ENCODE results near the gene CAPN15.
"Not testable (repeated sequence)": the region's sequence is repeated elsewhere in the genome, so short reads cannot be mapped to it uniquely, and the experiment has no call there.

CAPN15 gene

GRCh38 chr16:595942-596735 is 68.6 kb downstream of the CAPN15 start:
- H3K4me3 ChIP-seq (ENCODE audit: low read depth in 1 of 2, low read length in 2 of 2) = no peak overlapping the region
- H3K9ac ChIP-seq (ENCODE audit: low read length) = no peak overlapping the region
- no peaks in the 10 kb centered on the region for H3K9me3 ChIP-seq (ENCODE audit: low read length)
- no peaks in the 10 kb centered on the region for H3K27me3 ChIP-seq (ENCODE audit: control insufficient read depth in 1 of 2, insufficient read depth in 2 of 2, low read length in 2 of 2)
- H3K4me1 ChIP-seq (ENCODE audit: insufficient read depth, low read length) = peaks cover 2% of the 10 kb centered on the region
- H3K36me3 ChIP-seq (ENCODE audit: insufficient read depth, low read length) = no peaks in the 10 kb centered on the region
- H3K27ac ChIP-seq (ENCODE audit: low read depth, low read length) = no peak overlapping the region

DNA sequence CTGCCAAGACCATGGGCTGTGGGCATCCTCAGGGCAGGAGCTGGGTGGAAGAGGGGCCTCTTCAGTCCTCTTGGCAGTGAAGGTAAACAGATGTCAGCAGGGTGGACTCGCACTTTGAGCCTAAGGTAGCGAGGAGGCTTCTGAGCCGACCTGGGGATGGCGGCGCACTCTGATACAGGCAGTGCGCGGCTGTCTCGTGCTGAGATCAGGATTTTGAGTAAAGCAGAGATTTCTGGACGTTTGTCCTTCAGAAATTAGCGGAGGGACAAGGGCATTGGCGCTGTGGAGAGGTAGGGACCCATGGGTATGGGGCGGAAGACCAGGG is 69.2 kb downstream of the CAPN15 start:
- Histone ChIP-seq H3K4me1 (ENCODE audit: insufficient read depth, low read length) (no peaks in the 10 kb centered on the region), H3K27ac (ENCODE audit: low read depth, low read length) (no peak overlapping the region), H3K9me3 (ENCODE audit: low read length) (no peaks in the 10 kb centered on the region), H3K27me3 (ENCODE audit: control insufficient read depth in 1 of 2, insufficient read depth in 2 of 2, low read length in 2 of 2) (no peaks in the 10 kb centered on the region), H3K4me3 (ENCODE audit: low read depth in 1 of 2, low read length in 2 of 2) (no peak overlapping the region), H3K9ac (ENCODE audit: low read length) (no peak overlapping the region), H3K36me3 (ENCODE audit: insufficient read depth, low read length) (no peaks in the 10 kb centered on the region)

DNA sequence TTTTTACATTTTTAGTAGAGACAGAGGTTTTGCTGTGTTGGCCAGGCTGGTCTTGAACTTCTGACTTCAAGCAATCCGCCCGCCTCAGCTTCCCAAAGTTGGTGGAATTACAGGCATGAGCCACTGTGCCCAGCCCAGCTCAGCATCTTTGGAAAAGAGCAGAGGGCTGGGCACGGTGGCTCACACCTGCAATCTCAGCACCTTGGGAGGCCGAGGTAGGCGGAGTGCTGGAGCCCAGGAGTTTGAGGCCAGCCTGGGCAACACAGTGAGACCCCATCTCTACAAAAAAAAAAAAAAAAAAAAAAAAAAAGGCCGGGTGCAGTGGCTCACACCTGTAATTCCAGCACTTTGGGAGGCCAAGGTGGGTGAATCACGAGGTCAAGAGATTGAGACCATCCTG is 70.1 kb downstream of the CAPN15 start:
- not testable (repeated sequence) for H3K27me3 ChIP-seq (ENCODE audit: control insufficient read depth in 1 of 2, insufficient read depth in 2 of 2, low read length in 2 of 2); H3K36me3 ChIP-seq (ENCODE audit: insufficient read depth, low read length); H3K4me3 ChIP-seq (ENCODE audit: low read depth in 1 of 2, low read length in 2 of 2); H3K9me3 ChIP-seq (ENCODE audit: low read length); H3K4me1 ChIP-seq (ENCODE audit: insufficient read depth, low read length); H3K27ac ChIP-seq (ENCODE audit: low read depth, low read length); H3K9ac ChIP-seq (ENCODE audit: low read length)

DNA sequence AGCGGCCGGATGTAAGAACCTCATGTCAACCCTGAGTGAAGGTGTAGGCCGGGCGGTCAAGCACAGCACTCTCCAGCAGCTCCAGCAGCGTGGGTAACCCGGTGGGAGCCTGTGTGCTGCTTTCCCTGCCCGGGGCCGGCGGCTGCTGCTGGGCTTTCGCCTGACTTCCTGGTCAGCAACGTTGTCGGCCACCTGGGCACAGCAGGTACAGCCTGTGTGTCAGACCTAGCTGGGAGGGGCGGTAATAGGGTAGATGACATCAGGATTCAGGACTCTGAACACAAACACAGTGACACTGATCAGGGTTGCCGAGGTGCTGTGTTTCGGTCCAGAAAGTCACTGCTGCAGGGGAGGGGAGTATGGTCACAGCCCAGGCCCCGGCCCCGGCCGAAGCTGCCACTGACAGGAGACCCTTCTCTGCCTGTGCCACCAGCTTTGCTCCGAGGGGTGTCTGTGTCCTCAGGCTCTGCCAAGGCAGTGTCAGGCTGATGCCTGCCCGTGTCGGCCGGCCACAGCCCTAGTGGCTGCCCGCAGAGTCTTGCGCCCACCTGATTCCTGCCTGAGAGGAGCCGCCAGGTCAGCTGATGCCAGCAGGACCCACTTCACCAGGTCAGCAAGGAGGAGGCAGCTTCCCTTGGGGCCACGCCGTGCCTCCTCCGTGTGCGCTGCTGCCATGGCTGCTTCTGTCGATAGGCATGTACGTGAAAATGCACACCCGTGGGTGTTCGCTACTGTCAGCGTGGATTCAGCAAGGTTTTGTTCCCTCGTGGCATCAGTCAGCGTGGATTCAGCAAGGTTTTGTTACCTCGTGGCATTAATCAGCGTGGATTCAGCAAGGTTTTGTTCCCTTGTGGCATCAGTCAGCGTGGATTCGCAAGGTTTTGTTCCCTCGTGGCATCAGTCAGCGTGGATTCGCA is 71.6 kb downstream of the CAPN15 start:
- H3K9ac ChIP-seq (ENCODE audit: low read length) = no peak overlapping the region
- no peak overlapping the region for H3K27ac ChIP-seq (ENCODE audit: low read depth, low read length)
- no peaks in the 10 kb centered on the region for H3K9me3 ChIP-seq (ENCODE audit: low read length)
- no peaks in the 10 kb centered on the region for H3K27me3 ChIP-seq (ENCODE audit: control insufficient read depth in 1 of 2, insufficient read depth in 2 of 2, low read length in 2 of 2)
- H3K4me3 ChIP-seq (ENCODE audit: low read depth in 1 of 2, low read length in 2 of 2) = no peak overlapping the region
- no peaks in the 10 kb centered on the region for H3K4me1 ChIP-seq (ENCODE audit: insufficient read depth, low read length)
- H3K36me3 ChIP-seq (ENCODE audit: insufficient read depth, low read length) = no peaks in the 10 kb centered on the region

DNA sequence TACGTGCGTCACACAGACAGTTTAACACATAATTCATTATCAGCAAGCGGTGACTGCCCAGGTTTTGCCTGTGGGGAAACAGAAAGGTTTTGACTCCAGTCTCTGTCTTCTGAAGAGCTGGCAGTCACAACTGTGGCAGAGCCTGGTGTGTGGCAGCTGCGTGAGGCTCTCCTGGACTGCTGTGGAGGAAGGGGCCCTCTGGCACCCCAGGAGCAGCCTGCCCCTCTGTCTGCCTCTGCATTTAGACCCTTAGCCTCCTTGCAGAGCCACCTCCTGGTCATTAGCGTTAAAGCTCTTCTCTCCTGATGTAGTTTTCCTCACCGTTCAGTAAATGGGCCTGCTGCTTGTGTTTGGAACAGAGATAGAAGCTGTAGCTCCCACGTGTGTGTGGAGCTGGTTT is 73.3 kb downstream of the CAPN15 start:
- Histone ChIP-seq H3K27ac (ENCODE audit: low read depth, low read length) (no peak overlapping the region), H3K4me3 (ENCODE audit: low read depth in 1 of 2, low read length in 2 of 2) (no peak overlapping the region), H3K9ac (ENCODE audit: low read length) (no peak overlapping the region), H3K27me3 (ENCODE audit: control insufficient read depth in 1 of 2, insufficient read depth in 2 of 2, low read length in 2 of 2) (no peaks in the 10 kb centered on the region), H3K4me1 (ENCODE audit: insufficient read depth, low read length) (no peaks in the 10 kb centered on the region), H3K36me3 (ENCODE audit: insufficient read depth, low read length) (no peaks in the 10 kb centered on the region), H3K9me3 (ENCODE audit: low read length) (no peaks in the 10 kb centered on the region)

GRCh38 chr16:603933-604332 is 76.4 kb downstream of the CAPN15 start:
- no peaks in the 10 kb centered on the region for H3K27me3 ChIP-seq (ENCODE audit: control insufficient read depth in 1 of 2, insufficient read depth in 2 of 2, low read length in 2 of 2)
- H3K4me3 ChIP-seq (ENCODE audit: low read depth in 1 of 2, low read length in 2 of 2) = no peak overlapping the region
- H3K9ac ChIP-seq (ENCODE audit: low read length) = no peak overlapping the region
- no peaks in the 10 kb centered on the region for H3K9me3 ChIP-seq (ENCODE audit: low read length)
- no peak overlapping the region for H3K27ac ChIP-seq (ENCODE audit: low read depth, low read length)
- no peaks in the 10 kb centered on the region for H3K36me3 ChIP-seq (ENCODE audit: insufficient read depth, low read length)
- H3K4me1 ChIP-seq (ENCODE audit: insufficient read depth, low read length) = no peaks in the 10 kb centered on the region

Measured in muscle layer of colon (tissue), 2 donors.